Coronary artery (tissue), 2 donors: ENCODE data around the gene HAUS8.

Source experiments
- DNase-seq: peaks from one replicate; pipeline ENCODE4 v3.0.0-alpha.2; 2017; ENCODE audit warnings: low spot score
- H3K27ac ChIP-seq, 2 donors: fragments of 200-600 bp; sonication (generic); one replicate each; pipeline ENCODE4 v1.5.1; 2016 to 2019
- H3K4me3 ChIP-seq: fragments of 200-600 bp; sonication (generic); 2 replicates; pipeline ENCODE4 v1.5.1; 2016; ENCODE audit warnings: mild to moderate bottlenecking, moderate library complexity
- TF ChIP-seq, protein P1 (sequence below): fragments of 200-600 bp; sonication (generic); IDR thresholded peaks from one replicate; pipeline ENCODE4 v1.5.1; 2019; ENCODE audit warnings: antibody characterized with exemption

HAUS8 gene

GRCh38 chr19:17079710-17080439, 4.6 kb upstream of the HAUS8 start:
- peak overlapping the region; percentile 72 for H3K4me3 ChIP-seq
- TF ChIP-seq, protein P1, sequence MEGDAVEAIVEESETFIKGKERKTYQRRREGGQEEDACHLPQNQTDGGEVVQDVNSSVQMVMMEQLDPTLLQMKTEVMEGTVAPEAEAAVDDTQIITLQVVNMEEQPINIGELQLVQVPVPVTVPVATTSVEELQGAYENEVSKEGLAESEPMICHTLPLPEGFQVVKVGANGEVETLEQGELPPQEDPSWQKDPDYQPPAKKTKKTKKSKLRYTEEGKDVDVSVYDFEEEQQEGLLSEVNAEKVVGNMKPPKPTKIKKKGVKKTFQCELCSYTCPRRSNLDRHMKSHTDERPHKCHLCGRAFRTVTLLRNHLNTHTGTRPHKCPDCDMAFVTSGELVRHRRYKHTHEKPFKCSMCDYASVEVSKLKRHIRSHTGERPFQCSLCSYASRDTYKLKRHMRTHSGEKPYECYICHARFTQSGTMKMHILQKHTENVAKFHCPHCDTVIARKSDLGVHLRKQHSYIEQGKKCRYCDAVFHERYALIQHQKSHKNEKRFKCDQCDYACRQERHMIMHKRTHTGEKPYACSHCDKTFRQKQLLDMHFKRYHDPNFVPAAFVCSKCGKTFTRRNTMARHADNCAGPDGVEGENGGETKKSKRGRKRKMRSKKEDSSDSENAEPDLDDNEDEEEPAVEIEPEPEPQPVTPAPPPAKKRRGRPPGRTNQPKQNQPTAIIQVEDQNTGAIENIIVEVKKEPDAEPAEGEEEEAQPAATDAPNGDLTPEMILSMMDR, result peak; percentile 48
- peak; percentile 94 for DNase-seq
- H3K27ac ChIP-seq, result peak overlapping the region; percentile 97 to 98

- TF ChIP-seq, protein P1, result no peak
- H3K4me3 ChIP-seq, result peak overlapping the region; percentile 72
- H3K27ac ChIP-seq, result peak overlapping the region; percentile 97 to 98
- DNase-seq, result no peak
These were observed 3.9 kb upstream of the HAUS8 start for GRCh38 chr19:17078920-17079709.

- Histone ChIP-seq H3K4me3 (peak overlapping the region; percentile 72), H3K27ac (peak overlapping the region; percentile 97 to 98)
- no peak for DNase-seq
- TF ChIP-seq, protein P1, result no peak
These were observed 3.0 kb upstream of the HAUS8 start for GRCh38 chr19:17078036-17078919.

DNA sequence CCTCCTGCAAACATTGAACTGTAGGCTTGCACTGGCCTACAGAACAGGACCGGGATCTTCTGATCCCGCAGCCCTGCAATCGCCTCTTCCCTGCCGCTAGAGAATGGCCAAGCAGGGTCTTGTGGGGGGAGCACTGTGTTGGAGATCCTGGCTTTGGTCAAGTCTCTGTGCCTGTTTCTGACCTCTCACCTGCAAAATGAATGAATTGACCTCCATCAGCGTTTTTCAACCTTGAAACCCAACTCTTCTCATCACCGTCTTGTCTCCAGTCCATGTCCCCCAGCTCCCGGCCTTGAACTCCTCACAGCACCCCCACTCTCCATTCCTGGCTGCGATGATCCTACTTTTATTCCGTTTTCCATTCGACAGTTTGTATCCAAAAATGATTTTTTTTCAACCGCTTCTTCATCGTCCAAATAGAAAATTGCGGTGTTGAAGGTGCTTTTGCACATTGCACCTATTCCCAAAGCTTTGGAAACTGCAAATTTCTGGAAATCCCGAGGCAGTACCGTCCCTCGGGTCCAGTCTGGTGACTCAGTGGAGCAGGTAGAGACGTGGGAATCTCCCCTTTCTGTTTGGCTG, 2.3 kb upstream of the HAUS8 start:
- TF ChIP-seq, protein P1, result no peak
- peak overlapping the region; percentile 97 for H3K4me3 ChIP-seq
- no peak for DNase-seq
- peak overlapping the region; percentile 94 to 98 for H3K27ac ChIP-seq

- TF ChIP-seq, protein P1, result no peak
- Histone ChIP-seq H3K27ac (peak overlapping the region; percentile 94 to 98), H3K4me3 (peak overlapping the region; percentile 97)
- DNase-seq, result no peak
These were observed 1.3 kb upstream of the HAUS8 start for GRCh38 chr19:17076543-17076991.

- no peak for DNase-seq
- TF ChIP-seq, protein P1, result no peak
- peak overlapping the region; percentile 97 for H3K4me3 ChIP-seq
- H3K27ac ChIP-seq, result peak overlapping the region; percentile 94 to 98
These were observed 751 bp upstream of the HAUS8 start for GRCh38 chr19:17075864-17076542.
